Sciatic nerve (tissue), 2 donors: ENCODE results near the gene FOXN3. TPM values are rescaled to one million over a fixed set of nuclear protein-coding genes. Genes with fewer than 3 reads are reported as not detected.
A peak's percentile ranks its signal among the peaks of the same experiment; 100 is the strongest.

ENCODE experiments used
- ATAC-seq: fragments of 200-7000 bp; cut with Tn5 transposase; one replicate; pipeline ENCODE4 v1.9.1; 2020; ENCODE audit warnings: mild to moderate bottlenecking, moderate library complexity
- DNase-seq: peaks from one replicate; pipeline ENCODE4 v3.0.0-alpha.2; 2020; ENCODE audit warnings: low spot score
- intact Hi-C: fragments of 100-400 bp; cut with DNase I; formaldehyde crosslinking; loops from one replicate; pipeline ENCODE4 v1.14.2; 2022
- total RNA-seq: library from RNA; stranded (reverse); fragmentation: NEBNext Ultra II Directional; extraction: Animal tissue kit (Norgen Biotek cat#: 25700); gene quantifications from one replicate; pipeline ENCODE4 v1.2.1, GENCODE V29; 2021
- donor health status: DM: no; HTN: no; CAD: no.
- donor health status: DM: no; HTN: no; CAD: no.

Gene FOXN3
- total RNA-seq, 1 donor from 2014 or later, result 80.9 TPM

DNA sequence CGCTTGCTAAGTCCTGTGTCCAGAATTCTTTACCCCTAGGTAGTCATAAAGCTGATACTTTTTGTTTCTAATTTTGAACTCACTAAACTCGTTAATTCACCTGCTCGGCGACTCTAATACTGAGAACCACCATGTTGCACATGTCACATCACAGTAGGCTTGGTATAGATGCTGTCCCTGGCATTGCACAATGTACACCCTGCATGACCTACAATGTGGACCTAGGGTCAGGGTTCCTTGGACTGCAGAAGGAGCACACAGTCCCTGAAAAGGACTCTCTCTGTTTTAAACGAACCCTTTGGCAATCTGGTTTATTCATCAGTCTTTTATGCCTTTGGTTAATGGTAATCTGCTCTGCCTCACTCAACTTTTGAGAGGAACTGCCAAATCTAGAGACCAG is 272.4 kb downstream of the FOXN3 start:
- intact Hi-C loops, result no loop called here
- no peak for DNase-seq
- no peak for ATAC-seq

DNA sequence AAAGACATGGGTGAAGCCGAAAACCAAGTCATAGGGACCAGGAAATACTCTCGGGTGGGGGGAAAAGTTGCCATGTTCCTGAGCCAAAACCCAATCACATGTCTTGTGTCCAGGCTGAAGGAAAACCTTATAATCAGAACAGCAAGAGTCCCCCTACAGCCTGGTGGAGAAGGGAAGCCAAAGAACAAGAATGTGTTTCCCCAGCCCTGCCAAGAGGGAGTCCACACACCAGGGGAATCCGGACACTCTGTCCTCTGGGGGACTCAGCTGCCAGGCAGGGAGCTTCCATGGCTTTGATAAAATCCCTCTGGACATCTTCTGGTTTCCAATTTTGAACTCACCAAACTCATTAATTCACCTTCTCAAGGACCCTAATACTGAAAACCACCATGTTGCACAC is 273.0 kb downstream of the FOXN3 start:
- intact Hi-C loops, result no loop called here
- ATAC-seq (no peak), DNase-seq (no peak)

DNA sequence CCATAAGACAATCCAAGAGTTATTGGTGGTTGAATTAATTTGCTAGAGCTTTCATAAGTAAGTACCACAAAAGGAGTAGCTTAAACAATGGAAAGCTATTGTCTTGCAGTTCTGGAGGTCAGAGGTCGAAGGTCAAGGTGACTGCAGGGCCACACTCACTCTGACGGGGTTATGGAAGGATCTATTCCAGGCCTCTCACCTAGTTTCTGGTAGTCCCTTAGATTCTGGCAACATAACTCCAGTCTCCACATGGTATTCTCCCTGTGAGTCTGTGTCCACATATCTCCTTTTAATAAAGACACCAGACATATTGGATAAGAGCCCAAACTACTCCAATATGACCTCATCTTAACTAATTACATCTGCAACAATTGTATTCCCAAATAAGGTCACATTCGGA is 273.4 kb downstream of the FOXN3 start:
- no peak for ATAC-seq
- intact Hi-C loops, result no loop called here
- DNase-seq, result no peak

DNA sequence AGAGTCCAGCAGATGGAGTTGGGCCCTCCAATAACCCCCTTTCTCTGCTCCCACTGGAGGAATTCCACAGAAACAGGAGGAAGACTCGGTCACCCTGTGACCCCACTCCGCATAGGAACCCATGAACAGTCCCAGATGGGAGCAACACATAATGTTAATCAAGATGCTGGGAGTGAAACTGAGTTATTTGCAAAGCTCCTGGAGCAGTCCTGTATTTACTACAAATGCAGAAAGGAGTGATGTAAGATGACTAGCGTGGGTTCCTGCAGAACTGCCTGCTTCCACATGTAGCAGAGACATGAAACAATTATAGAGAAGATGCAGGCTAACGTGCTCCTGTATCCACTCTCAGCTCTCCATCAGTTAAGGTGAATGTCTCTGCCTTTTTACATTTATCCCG is 274.7 kb downstream of the FOXN3 start:
- DNase-seq (no peak), ATAC-seq (no peak)
- intact Hi-C loops, result no loop called here

DNA sequence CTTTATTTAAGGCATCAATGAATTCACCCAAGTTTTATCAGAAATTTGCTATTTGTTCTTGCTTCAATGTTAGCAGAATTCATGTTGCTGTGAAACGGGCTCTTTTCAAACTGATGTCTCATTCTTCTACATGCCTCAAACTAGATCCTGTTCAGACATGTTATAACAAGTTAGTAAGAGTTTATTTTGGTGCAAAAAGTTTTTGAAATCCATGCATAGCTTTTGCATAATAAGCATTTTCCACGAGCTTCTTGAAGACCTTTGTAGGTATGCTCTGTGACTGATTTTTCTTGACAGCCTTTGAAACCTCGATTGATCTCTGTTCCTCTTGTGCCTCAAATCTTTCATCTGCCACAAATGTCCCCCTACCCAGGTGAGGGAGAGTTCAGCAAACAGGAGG is 275.2 kb downstream of the FOXN3 start:
- intact Hi-C loops, result no loop called here
- no peak for ATAC-seq
- DNase-seq, result no peak

DNA sequence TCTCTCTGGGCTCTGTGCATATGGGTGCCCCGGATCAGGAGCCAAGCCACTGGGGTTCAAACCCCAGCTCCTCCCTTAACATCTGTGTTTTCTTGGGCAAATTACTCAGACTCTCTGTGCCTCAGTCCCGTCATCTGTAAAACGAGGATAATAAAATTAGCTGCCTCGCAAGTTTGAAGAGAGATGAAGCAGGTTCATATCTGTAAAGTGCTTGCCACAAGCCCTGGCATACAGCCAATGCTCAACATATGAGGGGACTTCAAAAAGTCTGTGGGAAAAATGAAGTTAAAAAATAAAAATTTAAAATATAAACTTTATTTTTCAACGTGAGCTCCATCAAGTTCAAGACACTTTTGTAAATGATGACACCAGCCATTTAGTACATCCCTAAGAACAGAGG is 276.7 kb downstream of the FOXN3 start:
- ATAC-seq (no peak), DNase-seq (no peak)
- intact Hi-C loops, result no loop called here

DNA sequence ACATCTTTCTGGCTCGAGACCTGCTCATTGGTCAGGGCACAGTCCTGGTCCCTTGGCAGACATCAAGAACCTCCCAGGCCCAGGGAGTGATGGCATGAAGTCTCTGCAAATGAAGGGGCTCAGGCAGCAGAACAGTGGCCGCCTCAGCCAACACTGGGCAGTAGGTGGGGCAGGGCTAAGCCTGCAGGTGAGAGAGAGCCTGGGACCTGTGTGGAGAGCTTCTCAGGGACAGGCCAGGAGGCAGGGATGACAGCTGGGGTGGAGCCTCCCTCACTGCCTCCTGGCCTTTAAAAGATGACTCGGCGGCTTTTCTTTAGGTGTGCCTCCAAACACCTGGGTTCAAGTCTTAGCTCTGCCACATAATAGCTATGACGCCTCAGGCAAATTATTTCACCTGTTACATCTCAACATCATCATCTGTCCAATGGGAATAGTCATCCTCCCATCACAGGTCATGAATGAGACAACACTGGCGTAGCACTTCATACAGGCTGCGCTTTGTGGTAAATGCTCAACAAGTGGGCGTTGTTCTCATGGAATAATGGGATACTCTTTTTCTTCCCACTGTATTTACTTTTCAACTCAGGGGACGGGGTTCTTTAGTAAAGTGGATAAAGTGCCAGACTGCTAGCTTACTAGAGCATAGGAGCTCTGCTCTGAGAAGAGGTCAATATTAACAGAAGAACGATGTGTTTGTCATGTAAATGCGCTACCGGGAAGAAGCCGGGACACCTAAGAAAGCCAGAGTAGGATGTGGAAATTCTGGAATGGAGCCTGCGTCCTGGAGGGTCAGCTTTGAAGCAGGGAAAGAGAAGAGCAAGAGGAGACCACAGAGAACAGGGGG is 277.4 kb downstream of the FOXN3 start:
- ATAC-seq, result peak; percentile 87
- DNase-seq, result no peak
- intact Hi-C loops, result no loop called here

DNA sequence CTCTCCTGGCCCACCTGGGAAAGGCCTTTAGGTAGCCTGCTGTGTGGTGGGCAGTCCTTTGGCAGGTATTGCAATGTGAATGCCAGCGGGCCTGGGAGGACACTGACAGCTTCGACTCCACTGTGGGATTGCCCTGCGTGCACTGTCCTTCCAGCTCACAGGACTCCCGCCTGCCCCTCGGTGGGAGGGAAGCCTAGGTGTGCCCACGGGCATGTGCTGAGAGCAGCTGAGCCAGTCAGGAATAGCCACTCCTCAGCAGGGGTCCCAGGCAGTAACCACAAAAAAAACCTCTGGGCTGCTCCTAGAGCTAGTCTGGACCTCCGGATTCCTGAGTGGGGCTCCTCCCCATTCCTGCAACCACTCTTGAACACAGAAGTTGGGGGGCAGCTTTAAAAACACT is 278.2 kb downstream of the FOXN3 start:
- intact Hi-C loops, result no loop called here
- no peak for ATAC-seq

DNA sequence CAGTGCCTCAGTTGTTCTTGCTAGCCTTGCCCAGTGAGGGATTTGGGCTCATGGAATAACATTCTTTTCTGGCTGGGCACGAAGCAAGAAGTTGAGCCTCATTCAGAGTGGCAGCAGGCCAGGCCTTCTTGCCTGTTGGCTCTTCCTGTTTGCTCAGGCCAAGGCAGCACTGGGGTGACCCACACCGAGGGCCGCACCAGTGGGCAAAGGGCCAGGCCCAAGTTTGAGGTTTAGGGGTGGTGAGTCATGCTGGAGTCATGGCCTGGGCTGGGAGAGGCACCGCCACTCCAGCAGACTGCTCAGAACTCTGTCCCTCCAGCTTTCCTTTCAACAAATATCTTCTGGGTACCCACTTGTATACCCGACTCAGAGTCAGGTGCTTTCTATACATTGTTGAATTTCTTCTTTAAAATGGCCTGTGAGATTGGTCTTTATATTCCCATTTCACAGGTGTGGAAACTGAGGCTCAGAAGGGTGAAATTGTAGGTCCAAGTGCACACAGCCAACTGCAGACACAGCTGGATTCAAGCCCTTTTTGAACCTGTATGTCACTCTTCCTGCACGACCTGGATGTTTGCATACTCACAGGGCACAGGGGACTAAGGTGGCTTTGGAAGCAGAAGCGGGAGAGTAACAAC is 279.4 kb downstream of the FOXN3 start:
- intact Hi-C loops, result no loop called here
- ATAC-seq, result no peak
- DNase-seq, result no peak

More for the DNA sequence above, 278.2 kb downstream of the FOXN3 start:
- no peak for DNase-seq

DNA sequence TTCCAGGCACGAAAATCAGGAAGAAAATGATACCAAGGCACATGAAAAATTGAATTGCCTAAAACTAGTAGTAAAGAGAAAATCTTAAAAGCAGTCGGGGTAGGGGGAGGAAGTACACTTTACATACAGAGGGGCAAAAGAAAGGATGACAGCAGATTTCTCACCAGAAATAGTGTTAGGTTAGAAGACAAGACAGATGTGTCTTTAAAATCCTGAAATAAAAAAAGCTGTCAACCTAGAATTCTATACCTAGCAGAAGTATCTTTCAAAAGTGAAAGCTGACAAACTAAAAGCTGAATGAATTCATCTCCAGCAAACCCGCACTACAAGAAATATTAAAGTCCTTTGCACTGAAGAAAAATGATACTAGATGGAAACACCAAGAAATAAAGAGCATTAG is 280.4 kb downstream of the FOXN3 start:
- ATAC-seq (no peak), DNase-seq (no peak)
- intact Hi-C loops, result no loop called here

DNA sequence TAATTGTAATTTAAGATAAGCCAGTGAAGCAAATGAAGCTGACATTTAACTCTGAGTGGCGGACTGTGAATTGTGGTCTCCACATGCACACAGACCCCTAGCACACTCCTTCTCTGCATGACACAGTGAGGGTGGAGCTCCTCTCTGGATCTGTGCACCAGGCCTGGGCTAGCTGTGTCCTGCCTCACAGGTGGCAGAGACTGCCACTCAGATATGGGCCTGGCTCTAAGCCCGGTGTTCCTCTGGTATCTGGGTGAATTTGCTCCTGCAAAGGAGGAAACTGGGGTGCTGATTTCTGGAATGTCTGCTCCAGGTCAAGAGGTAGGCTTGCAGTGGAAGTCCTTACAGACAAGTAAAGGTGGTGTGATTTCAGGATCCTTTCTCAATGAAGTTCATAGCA is 282.4 kb downstream of the FOXN3 start:
- no peak for DNase-seq
- no peak for ATAC-seq
- intact Hi-C loops, result no loop called here

DNA sequence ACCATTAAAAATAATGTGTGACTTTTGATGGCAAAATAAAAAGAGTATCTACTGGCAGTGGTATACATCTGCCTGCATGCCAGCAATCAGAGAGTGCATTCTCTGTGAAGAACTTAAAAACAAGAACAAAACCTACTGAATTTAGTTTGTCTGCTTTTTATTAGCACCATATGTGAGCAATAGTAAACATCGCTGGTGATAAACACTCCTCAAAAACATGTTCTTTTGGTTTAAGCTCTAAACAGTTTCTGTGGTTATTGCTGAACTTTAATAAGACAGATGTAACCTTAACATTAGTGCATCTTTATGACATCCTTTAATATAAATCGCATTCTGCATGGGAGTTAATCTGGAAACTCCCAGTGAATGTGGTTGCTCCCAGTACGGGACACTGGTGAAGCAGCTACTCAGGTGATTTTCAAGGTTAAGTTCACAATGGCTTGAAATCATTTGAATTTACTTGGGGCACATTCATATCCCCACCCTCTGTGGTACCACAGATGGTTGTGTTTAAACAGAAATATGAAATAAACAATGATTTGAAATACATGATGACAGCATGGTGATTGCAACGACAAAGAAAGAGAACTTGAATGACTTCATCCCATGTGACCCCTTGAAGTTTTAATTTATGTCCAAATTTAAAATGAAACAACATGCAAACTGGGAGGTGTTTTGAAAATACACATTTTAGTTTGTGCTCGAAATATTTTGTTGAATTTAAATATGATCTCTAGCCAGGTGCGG is 285.9 kb downstream of the FOXN3 start:
- ATAC-seq (no peak), DNase-seq (no peak)
- intact Hi-C loops, result no loop called here

DNA sequence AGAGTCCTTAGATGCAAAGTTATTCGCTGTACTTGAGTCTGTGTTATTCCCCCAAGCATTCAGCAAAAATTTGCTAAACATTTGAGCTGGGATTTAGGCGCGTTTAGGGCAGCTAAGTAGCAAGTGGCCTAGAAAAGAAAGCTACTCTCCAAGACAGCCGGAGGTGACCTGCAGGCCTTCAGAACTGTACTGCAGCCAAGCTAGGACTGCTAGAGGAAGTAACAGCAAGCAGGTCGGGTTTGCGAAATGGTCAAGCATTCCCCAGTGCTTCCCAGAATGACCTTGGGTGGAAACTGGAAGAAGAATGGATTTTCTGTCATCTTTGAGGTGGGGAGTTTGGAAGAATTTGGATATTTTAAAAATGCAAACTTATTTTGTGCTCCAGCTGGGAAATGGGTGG is 287.5 kb downstream of the FOXN3 start:
- ATAC-seq, result peak; percentile 74
- intact Hi-C loops, result no loop called here
- no peak for DNase-seq

DNA sequence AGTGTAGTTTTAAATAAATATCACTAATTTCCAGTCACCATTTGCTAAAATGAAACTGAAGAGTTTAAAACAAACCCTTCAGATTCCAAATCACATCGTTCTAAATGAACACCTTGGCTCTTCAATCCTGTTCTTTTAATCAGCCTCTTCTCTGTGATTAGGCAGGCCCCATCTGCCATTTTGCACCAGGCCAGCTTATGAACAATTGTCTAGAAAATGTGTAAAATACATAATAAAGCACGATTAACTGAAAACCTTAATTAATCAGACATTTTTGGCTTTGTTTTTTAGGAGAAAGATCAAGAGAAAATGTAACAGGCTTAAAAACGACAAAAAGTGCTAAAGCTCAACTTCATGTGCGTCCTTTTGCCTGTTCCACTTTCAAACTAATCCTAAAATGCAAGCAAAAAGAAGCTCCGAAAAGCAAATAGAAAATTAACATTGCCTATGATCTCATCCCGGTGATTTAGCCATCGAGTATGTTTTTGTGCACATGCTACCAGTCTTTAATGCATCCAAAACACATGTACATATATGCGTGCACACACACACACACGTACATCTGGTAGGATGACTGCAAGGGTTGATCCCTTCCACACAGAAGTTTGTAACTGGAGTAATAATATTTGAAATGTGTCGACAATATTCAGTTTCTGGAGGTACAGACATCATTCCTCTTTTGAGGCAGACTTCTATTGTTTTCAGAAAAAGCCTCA is 288.6 kb downstream of the FOXN3 start:
- DNase-seq, result no peak
- intact Hi-C loops, result no loop called here
- ATAC-seq, result no peak

DNA sequence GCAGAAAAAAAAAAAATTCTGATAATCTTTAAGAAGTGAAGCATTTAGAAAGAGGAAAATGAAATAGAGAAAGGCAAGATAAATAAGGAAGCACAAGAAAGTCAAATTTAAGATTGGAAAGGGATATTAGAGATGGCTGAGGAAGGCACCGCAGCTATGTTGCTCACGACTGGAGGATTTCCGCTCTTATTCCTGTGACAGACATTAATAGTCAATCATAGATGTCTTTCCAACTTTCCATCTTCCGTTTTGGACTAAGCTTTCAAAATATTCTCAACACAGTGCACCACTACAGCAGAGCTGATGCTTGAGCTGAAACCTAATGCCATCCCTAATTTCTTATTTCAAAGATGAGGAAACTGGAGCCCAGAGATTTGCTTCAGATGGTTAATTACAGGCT is 290.6 kb downstream of the FOXN3 start:
- DNase-seq (no peak), ATAC-seq (no peak)
- intact Hi-C loops, result no loop called here

DNA sequence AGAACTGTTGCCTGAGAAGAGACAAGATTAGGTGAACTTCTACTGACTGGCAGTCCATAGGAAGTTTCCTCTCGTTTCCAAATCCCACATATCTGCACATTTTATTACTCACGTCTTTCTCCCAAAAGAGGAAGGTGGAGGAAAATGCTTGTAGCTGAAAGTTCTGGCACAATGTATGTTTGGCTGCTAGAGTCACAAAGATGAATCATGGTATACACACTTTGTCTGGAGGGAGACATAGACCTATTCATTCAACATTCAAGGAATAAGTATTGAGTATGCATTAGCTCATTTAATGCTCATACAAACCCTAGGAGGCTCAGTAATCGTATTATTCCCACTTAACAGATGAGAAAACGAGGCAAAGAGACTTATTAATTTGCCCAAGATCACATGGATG is 291.8 kb downstream of the FOXN3 start:
- intact Hi-C loops, result no loop called here
- DNase-seq (no peak), ATAC-seq (no peak)

DNA sequence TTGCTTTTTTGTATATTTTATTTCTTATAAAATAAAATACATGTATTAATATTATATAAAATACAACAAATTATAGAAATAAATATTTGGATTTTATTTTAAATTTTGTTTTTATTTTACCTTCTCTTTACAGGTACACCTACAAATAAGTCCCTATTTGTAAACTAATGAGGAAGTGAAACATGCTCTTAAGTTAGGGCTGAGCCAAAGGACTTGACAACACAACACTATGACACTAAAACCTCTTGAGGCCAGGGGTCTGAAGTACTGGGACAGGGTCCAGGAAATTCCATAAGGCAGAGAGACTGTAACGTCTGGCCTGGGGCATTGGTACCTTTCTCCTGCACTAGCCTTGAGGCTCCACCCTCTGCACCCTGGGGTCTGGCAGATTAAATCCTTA is 293.2 kb downstream of the FOXN3 start:
- no peak for DNase-seq
- intact Hi-C loops, result no loop called here
- no peak for ATAC-seq

DNA sequence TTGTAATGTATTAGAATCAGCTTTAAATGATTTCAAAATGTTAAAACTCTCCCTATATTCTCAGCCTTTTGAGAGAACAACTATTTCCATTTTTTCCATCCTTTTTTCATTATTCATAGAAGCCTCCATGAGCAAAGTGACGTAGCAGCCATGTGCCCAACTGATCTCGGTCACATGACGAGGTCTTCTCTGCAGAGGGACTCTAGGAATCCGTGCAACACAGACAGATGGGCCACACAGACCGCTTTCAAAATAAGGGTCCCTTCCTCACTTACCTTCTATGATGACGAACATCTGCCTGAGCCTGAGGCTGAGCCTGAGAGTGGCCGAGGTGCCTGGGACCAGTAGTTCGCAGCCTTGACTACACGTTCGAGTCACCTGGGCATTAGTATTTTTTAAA is 293.8 kb downstream of the FOXN3 start:
- intact Hi-C loops, result no loop called here
- DNase-seq (no peak), ATAC-seq (no peak)

DNA sequence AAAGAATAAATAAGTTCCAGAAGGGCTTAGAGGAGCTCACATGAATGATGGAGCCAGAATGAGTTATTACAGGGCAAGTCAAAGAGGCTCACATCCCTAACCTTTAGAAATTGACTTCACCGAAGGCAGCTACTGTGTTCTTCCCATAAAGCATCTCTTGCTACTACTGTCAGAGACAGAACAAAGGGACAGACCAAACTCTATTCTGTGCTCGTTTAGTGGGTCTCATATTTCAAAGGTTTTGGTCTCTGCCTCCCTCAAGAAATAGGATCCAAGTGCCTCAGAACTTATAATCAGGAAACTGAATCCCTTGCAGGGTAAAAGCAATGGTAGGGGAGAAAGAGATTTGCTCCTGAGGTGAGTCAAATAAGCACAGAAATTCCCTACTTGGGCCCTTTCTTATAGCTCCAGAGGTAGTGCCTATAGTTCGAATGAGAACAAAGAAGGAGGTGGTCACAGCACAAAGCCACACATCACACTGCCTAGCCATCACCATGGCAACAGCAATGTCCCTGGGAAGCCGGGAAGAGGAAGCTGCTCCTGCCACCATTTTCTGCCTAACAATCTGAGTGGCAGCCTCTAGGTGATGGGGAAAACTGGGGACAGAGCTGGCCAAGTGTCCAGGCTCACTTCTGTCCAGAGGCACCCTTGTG is 294.9 kb downstream of the FOXN3 start:
- DNase-seq, result no peak
- ATAC-seq, result no peak
- intact Hi-C loops, result no loop called here
